NCI-H748 treated with DMSO at 0.1 percent for 48 hours (cell line): ENCODE measurements around the gene GFM1.

ENCODE experiments used
- DNase-seq: peaks from one replicate; lab custom pipeline; 2025; lab: John Stamatoyannopoulos, UW

GFM1 gene

DNA sequence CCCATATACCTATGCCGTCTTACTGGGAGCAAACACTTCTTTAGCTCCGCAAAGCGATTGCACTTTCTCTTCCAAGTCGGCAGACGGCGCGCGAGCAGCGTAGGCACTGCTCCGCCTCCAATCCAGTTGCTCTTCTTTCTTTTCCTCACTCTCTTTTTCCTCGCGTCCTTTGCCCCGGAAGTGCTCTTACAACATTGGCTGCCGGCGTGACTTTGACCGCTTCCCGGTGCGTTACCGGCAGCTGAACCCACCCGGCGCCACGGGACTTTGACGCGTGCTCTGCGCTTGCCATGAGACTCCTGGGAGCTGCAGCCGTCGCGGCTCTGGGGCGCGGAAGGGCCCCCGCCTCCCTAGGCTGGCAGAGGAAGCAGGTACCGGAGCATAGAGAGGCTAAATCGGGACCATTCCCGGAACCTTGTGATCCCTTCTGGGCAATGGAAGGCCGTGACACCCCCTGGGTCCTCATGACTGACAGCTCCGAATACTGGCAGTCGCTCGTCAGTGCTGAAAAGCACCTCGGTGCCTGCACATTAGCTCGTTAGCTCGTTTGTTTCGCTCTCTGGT lies at the start of gene GFM1:
Gene GFM1 (plus strand): TSS at position 183 of the 564 bp plus-strand sequence. CDS start 108 bp downstream, at position 291.
- DNase-seq: peak; percentile 80

GRCh38 chr3:158600787-158601186 lies 43.5 kb upstream of the GFM1 start:
- DNase-seq: no peak

GRCh38 chr3:158602227-158602626 lies 42.1 kb upstream of the GFM1 start:
- DNase-seq: no peak

- no peak for DNase-seq
These were observed 26.1 kb upstream of the GFM1 start for GRCh38 chr3:158617982-158618875.

- no peak for DNase-seq
These were observed 18.4 kb upstream of the GFM1 start for GRCh38 chr3:158625881-158626280.

GRCh38 chr3:158631981-158632380 lies 12.3 kb upstream of the GFM1 start:
- no peak for DNase-seq

- DNase-seq: no peak
These were observed 3.7 kb upstream of the GFM1 start for GRCh38 chr3:158640646-158641045.

GRCh38 chr3:158642005-158642404 lies 2.3 kb upstream of the GFM1 start:
- DNase-seq: no peak

- no peak for DNase-seq
These were observed 1.7 kb upstream of the GFM1 start for GRCh38 chr3:158642474-158643210.

- DNase-seq: no peak
These were observed 5.5 kb downstream of the GFM1 start for GRCh38 chr3:158649791-158650190.

DNA sequence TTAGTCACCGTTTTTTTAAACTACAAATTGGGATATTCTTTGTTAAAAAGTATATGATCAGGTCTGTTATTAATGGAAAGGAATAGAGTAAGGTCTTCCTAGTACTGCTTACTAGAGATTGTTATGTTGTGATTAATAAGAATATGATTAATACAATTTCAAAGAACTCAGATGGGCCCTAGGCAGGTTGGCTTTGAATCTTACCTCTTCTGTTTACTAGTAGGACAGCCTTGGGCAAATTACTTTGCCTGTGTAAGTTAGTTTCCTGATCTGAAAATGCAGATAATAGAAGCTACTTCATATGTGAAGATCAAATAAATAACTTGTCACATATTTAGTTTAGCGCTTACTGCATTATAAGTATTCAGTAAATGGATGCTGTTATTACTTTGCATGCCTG lies 6.9 kb downstream of the GFM1 start:
- DNase-seq: no peak

DNA sequence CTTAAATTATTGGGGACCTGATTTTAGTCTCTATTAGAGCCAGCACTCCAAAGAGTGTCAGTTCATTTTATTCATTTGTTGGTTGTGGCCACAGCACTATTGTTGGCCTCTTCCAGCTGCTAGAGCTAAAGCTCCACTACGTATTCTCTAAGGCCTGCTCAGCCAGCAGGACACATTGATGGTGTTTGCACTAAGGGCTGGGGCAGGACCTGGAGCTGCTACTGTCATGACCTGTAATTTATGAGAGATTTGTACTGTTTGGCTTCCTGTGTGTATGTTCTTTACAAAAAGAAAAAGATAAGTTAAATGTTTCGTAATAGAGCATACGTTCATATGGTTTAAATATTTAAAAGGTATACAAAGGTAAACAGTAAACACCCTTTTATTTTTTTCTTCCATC lies 8.1 kb downstream of the GFM1 start:
- no peak for DNase-seq

DNA sequence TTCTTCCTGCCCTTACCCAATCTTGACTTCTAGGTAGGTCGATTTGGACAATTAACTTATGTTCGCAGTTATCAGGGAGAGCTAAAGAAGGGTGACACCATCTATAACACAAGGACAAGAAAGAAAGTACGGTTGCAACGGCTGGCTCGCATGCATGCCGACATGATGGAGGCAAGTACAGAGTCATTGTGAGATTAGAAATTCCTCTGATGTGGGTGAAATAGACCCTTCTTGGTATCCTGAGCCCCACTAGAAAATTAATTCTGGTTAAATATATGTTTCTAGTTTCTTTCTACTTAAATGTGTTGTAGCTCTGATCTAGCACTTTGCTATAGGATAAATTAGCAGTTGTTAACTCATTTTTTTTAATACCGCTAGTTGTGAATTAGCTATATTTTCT lies 14.6 kb downstream of the GFM1 start:
- DNase-seq: no peak

GRCh38 chr3:158659454-158660237 lies 15.3 kb downstream of the GFM1 start:
- DNase-seq: no peak

DNA sequence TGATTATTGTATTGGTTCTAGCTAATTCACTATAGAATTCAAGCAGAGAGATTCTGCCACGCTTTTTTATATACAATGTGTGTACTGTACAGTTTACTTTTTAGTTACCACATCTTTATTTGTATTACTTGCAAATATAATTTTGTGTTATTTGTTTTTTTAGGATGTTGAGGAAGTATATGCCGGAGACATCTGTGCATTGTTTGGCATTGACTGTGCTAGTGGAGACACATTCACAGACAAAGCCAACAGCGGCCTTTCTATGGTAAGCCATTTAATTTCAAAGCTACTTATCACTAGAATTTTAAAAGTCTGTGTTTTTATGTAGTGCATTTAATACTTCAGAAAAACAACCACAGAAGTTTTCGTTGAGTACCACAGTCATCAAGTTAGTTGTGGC lies 16.4 kb downstream of the GFM1 start:
- no peak for DNase-seq

- DNase-seq: no peak
These were observed 18.9 kb downstream of the GFM1 start for GRCh38 chr3:158663246-158663645.

DNA sequence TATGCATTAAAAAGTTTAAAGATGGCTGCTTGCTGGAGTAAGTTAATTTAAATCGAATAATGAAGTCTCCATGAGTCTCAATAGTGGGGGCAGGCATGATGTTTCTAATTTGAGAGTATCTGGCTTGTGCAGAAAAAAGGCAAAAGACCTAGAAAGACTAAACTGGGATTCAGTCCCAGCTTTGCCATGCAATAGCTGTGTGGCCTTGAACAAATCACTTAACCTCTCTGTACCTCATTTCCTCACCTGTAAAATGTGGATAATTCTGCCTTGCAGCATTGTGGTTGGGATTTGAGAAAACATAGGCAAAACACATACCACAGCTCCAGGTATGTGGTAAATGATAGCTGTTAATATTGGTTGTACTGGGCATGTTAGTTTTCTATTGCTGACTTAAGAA lies 19.5 kb downstream of the GFM1 start:
- no peak for DNase-seq

DNA sequence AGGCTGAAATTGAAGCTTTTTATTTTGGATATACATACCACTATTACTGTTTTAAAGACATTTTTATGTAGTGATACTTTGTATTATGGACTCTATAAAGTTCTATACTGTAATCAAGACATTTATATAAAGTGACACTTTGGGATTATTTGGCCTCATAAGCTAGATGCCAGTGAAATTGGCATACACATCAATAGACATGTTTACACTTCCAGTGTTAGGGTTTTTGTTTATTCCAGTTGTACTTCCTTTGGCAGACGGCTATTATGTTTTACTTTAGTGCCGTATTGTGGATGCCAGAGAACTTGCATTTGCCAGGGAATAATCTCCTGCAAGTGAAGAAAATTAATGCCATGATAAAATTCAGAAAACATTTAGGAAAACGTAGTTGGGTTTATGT lies 22.1 kb downstream of the GFM1 start:
- no peak for DNase-seq

GRCh38 chr3:158668506-158668905 lies 24.2 kb downstream of the GFM1 start:
- DNase-seq: no peak

GRCh38 chr3:158671821-158672214 lies 27.5 kb downstream of the GFM1 start:
- DNase-seq: no peak

- DNase-seq: no peak
These were observed 28.2 kb downstream of the GFM1 start, which contains the start of gene LXN for GRCh38 chr3:158672215-158673176. TSS of gene LXN (minus strand) at chr3:158672648. CDS start at chr3:158672478, 170 bp downstream.
